Measurements from ENCODE around the gene TNFAIP8L1.

TNFAIP8L1 gene

GRCh38 chr19:4624301-4624700 is 15.0 kb upstream of the TNFAIP8L1 start:
- no peak for TF ChIP-seq CTCF (IDR thresholded peaks at IDR 0.05; ENCODE audit: borderline replicate concordance, insufficient read depth, low read depth, low read length)
- no peak overlapping the region for H3K4me3 ChIP-seq (ENCODE audit: low read depth, low read length)

- peak; percentile 39; the same call in 1 of the 2 replicates for TF ChIP-seq CTCF (IDR thresholded peaks at IDR 0.05; ENCODE audit: borderline replicate concordance, insufficient read depth, low read depth, low read length)
- H3K4me3 ChIP-seq (ENCODE audit: low read depth, low read length): no peak overlapping the region
Measured at GRCh38 chr19:4624733-4625362, 14.5 kb upstream of the TNFAIP8L1 start.

GRCh38 chr19:4633140-4633967 is 6.0 kb upstream of the TNFAIP8L1 start:
- TF ChIP-seq CTCF (IDR thresholded peaks at IDR 0.05; ENCODE audit: borderline replicate concordance, insufficient read depth, low read depth, low read length): peak; percentile 88

GRCh38 chr19:4635754-4636116 is 3.6 kb upstream of the TNFAIP8L1 start:
- peak overlapping the region; percentile 39 for H3K4me3 ChIP-seq (ENCODE audit: low read depth, low read length)
- no peak for TF ChIP-seq CTCF (IDR thresholded peaks at IDR 0.05; ENCODE audit: borderline replicate concordance, insufficient read depth, low read depth, low read length)

More at GRCh38 chr19:4633140-4633967, 6.0 kb upstream of the TNFAIP8L1 start:
- no peak overlapping the region for H3K4me3 ChIP-seq (ENCODE audit: low read depth, low read length)

- H3K4me3 ChIP-seq (ENCODE audit: low read depth, low read length): peak overlapping the region; percentile 39
- peak; percentile 96 for TF ChIP-seq CTCF (IDR thresholded peaks at IDR 0.05; ENCODE audit: borderline replicate concordance, insufficient read depth, low read depth, low read length)
Measured at GRCh38 chr19:4636151-4636717, 3.1 kb upstream of the TNFAIP8L1 start.

- TF ChIP-seq CTCF (IDR thresholded peaks at IDR 0.05; ENCODE audit: borderline replicate concordance, insufficient read depth, low read depth, low read length): no peak
- no peak overlapping the region for H3K4me3 ChIP-seq (ENCODE audit: low read depth, low read length)
Measured at GRCh38 chr19:4636761-4637160, 2.6 kb upstream of the TNFAIP8L1 start.
